ENCODE data around the gene KRCC1.
"Not testable (repeated sequence)": the region's sequence is repeated elsewhere in the genome, so short reads cannot be mapped to it uniquely, and the experiment has no call there.

The KRCC1 gene

GRCh38 chr2:88074150-88074549, 18.6 kb upstream of the KRCC1 start:
- no peak for DNase-seq

GRCh38 chr2:88071365-88071764, 15.8 kb upstream of the KRCC1 start:
- DNase-seq: no peak

- DNase-seq: no peak
These were observed 14.5 kb upstream of the KRCC1 start for GRCh38 chr2:88070055-88070454.

- DNase-seq: no peak
These were observed 13.5 kb upstream of the KRCC1 start for GRCh38 chr2:88069117-88069516.

GRCh38 chr2:88068044-88068443, 12.5 kb upstream of the KRCC1 start:
- DNase-seq: no peak

GRCh38 chr2:88067598-88067997, 12.0 kb upstream of the KRCC1 start, which contains the start of gene SMYD1:
SMYD1 (plus strand) TSS chr2:88067825; CDS start chr2:88067865, 40 bp downstream.
- no peak for DNase-seq

- no peak for DNase-seq
These were observed 11.6 kb upstream of the KRCC1 start for GRCh38 chr2:88067189-88067588.

- no peak for DNase-seq
These were observed 11.0 kb upstream of the KRCC1 start for GRCh38 chr2:88066543-88066942.

- no peak for DNase-seq
These were observed 5.7 kb upstream of the KRCC1 start for GRCh38 chr2:88061295-88061694.

GRCh38 chr2:88060907-88061275, 5.3 kb upstream of the KRCC1 start:
- DNase-seq: no peak

GRCh38 chr2:88059979-88060906, 4.7 kb upstream of the KRCC1 start:
- no peak for DNase-seq

- no peak for DNase-seq
These were observed 2.6 kb upstream of the KRCC1 start for GRCh38 chr2:88058191-88058590.

- no peak for DNase-seq
These were observed 1.9 kb upstream of the KRCC1 start for GRCh38 chr2:88057437-88057844.

GRCh38 chr2:88054782-88055370, 707 bp downstream of the KRCC1 start:
- no peak for DNase-seq

- no peak for DNase-seq
These were observed 1.4 kb downstream of the KRCC1 start for GRCh38 chr2:88053934-88054781.

- DNase-seq: no peak
These were observed 2.3 kb downstream of the KRCC1 start for GRCh38 chr2:88053296-88053695.

GRCh38 chr2:88051792-88052191, 3.8 kb downstream of the KRCC1 start:
- no peak for DNase-seq

GRCh38 chr2:88049622-88050021, 6.0 kb downstream of the KRCC1 start:
- no peak for DNase-seq

- no peak for DNase-seq
These were observed 7.0 kb downstream of the KRCC1 start for GRCh38 chr2:88048541-88048940.

GRCh38 chr2:88045561-88045960, 10.0 kb downstream of the KRCC1 start:
- not testable (repeated sequence) for DNase-seq

- no peak for DNase-seq
These were observed 13.1 kb downstream of the KRCC1 start for GRCh38 chr2:88042476-88042875.

- no peak for DNase-seq
These were observed 17.1 kb downstream of the KRCC1 start for GRCh38 chr2:88038263-88039105.
